Stimulated activated effector memory CD8-positive, alpha-beta T cell treated with anti-CD3 and anti-CD28 coated beads, Interleukin-12 subunit alpha, Interleukin-12 subunit beta, amount 100 ng/mL, for 72 hours (primary cell): ENCODE data around the gene ZNF248.
"Not testable (repeated sequence)": the region's sequence is repeated elsewhere in the genome, so short reads cannot be mapped to it uniquely, and the experiment has no call there.

Experiments
- ATAC-seq: fragments of 150-1000 bp; cut with Tn5 transposase; 2 replicates; pipeline ENCODE4 v1.10.0; 2021
- DNase-seq, 2 donors: peaks; one replicate each; pipeline ENCODE4 v3.0.0; 2021 to 2022; ENCODE audit warnings: low spot score in 2 of 2
- H3K27ac Mint-ChIP-seq: one replicate; pipeline ENCODE4 v1.8.0; 2022; ENCODE audit warnings: mild to moderate bottlenecking, mixed read lengths
- H3K36me3 Mint-ChIP-seq: one replicate; pipeline ENCODE4 v1.8.0; 2022; ENCODE audit warnings: mild to moderate bottlenecking, mixed read lengths
- H3K4me1 Mint-ChIP-seq: one replicate; pipeline ENCODE4 v1.8.0; 2022; ENCODE audit warnings: mixed read lengths
- H3K4me3 Mint-ChIP-seq: one replicate; pipeline ENCODE4 v1.8.0; 2022; ENCODE audit warnings: mild to moderate bottlenecking, mixed read lengths
- H3K9me3 Mint-ChIP-seq: one replicate; pipeline ENCODE4 v1.8.0; 2022; ENCODE audit warnings: mixed read lengths

Gene ZNF248

DNA sequence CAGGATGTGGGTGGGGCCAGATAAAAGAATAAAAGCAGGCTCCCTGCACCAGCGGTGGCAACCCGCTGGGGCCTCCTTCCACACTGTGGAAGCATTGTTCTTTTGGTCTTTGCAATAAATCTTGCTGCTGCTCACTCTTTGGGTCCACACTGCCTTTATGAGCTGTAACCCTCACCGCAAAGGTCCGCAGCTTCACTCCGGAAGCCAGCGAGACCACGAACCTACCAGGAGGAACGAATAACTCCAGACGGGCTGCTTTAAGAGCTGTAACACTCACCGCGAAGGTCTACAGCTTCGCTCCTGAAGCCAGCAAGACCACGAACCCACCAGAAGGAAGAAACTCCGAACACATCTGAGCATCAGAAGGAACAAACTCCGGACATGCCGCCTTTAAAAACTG lies 119.2 kb downstream of the ZNF248 start:
- not testable (repeated sequence) for H3K36me3 Mint-ChIP-seq, H3K4me3 Mint-ChIP-seq, DNase-seq, ATAC-seq, H3K4me1 Mint-ChIP-seq, H3K27ac Mint-ChIP-seq, H3K9me3 Mint-ChIP-seq

DNA sequence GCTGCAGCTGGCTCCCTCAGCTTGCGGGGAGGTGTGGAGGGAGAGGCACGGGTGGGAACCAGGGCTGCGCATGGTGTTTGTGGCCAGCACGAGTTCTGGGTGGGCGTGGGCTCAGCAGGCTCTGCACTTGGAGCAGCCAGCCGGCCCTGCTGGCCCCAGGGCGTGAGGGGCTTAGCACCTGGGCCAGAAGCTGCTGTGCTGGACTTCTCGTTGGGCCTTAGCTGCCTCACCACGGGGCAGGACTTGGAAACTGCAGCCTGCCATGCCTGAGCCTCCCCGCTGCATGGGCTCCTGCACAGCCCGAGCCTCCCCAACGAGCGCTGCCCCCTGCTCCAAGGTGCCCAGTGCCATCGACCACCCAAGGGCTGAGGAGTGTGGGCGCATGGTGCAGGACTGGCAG lies 120.1 kb downstream of the ZNF248 start:
- Mint-ChIP-seq H3K27ac (no peak overlapping the region), H3K4me1 (no peaks in the 10 kb centered on the region), H3K36me3 (no peaks in the 10 kb centered on the region), H3K4me3 (no peak overlapping the region), H3K9me3 (no peaks in the 10 kb centered on the region)
- DNase-seq (no peak), ATAC-seq (no peak)

DNA sequence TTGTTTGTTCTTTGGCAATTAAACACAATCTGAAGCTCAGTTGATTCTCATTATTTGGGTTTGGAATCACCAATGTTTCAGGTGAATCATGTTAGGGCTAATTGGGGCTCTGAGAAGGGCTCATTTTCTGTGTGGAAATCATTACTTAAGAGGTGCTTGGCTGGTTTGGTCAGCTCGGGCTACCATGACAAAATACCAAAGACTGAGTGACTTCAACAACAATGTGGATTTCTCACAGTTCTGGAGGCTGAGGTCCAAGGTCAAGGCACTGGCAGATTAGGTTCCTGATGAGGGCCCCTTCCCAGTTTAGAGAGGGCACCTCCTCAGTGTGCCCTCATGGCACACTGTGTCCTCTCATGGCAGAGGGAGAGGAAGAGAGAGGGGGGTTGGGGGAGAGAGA lies 121.3 kb downstream of the ZNF248 start:
- H3K4me1 Mint-ChIP-seq: no peaks in the 10 kb centered on the region
- no peaks in the 10 kb centered on the region for H3K36me3 Mint-ChIP-seq

DNA sequence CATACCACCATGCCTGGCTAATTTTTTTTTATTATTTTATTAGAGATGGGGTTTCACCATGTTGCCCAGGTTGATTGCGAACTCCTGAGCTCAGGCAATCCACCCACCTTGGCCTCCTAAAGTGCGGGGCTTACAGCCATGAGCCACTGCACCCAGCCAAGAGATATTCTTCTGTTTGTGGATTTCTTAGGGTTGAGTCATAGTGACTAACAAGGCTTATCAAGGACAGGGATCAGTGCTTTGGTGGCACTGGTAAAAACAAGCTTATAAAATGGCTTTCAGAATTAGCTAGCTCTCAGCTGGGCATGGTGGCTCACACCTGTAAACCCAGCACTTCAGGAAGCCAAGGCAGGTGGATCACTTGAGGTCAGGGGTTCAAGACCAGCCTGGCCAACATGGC lies 122.4 kb downstream of the ZNF248 start:
- no peak overlapping the region for H3K4me3 Mint-ChIP-seq

More for the DNA sequence above, 121.3 kb downstream of the ZNF248 start:
- no peak overlapping the region for H3K4me3 Mint-ChIP-seq
- no peak for ATAC-seq
- H3K9me3 Mint-ChIP-seq: no peaks in the 10 kb centered on the region
- DNase-seq: no peak
- H3K27ac Mint-ChIP-seq: no peak overlapping the region

More for the DNA sequence above, 122.4 kb downstream of the ZNF248 start:
- peak; percentile 54 for ATAC-seq
- DNase-seq: no peak
- Mint-ChIP-seq H3K27ac (no peak overlapping the region), H3K4me1 (no peaks in the 10 kb centered on the region), H3K36me3 (no peaks in the 10 kb centered on the region), H3K9me3 (no peaks in the 10 kb centered on the region)
